ENCODE results near the gene PRPSAP1.

The PRPSAP1 gene

GRCh38 chr17:76343106-76343505, 10.6 kb downstream of the PRPSAP1 start:
- Histone ChIP-seq H2AK5ac (ENCODE audit: low read depth, low read length) (no peak overlapping the region), H3K4me2 (ENCODE audit: insufficient read depth, low read length, poor library complexity, severe bottlenecking) (no peak overlapping the region), H2BK5ac (ENCODE audit: low read length) (no peak overlapping the region), H3K4me3 (ENCODE audit: low read length in 2 of 2) (no peak overlapping the region), H2BK120ac (ENCODE audit: low read depth, low read length) (no peak overlapping the region), H2BK12ac (ENCODE audit: low read length) (no peak overlapping the region), H3K4me1 (ENCODE audit: control insufficient read depth in 2 of 2, insufficient read depth in 1 of 2, low read depth in 1 of 2, low read length in 2 of 2) (no peaks in the 10 kb centered on the region), H3K27ac (replicated peaks; ENCODE audit: low read length) (no peak overlapping the region), H3K27me3 (ENCODE audit: control insufficient read depth in 3 of 3, insufficient read depth in 3 of 3, low read depth in 1 of 3, low read length in 3 of 3) (no peaks in the 10 kb centered on the region), H3K18ac (ENCODE audit: low read length) (no peak overlapping the region), H3K23ac (ENCODE audit: low read depth, low read length, poor library complexity) (no peak overlapping the region), H4K91ac (ENCODE audit: low read depth, low read length, poor library complexity) (no peak overlapping the region), H3K79me1 (ENCODE audit: low read depth, low read length) (peaks cover 2% of the 10 kb centered on the region), H3K36me3 (replicated peaks in 1 of 2; ENCODE audit: control insufficient read depth in 2 of 2, insufficient read depth in 2 of 2, low read length in 2 of 2) (peaks cover 15 to 71% of the 10 kb centered on the region in 2 donors), H3K4ac (ENCODE audit: low read length) (no peak overlapping the region), H3K9ac (ENCODE audit: low read depth, low read length, poor library complexity) (no peak overlapping the region), H2BK15ac (ENCODE audit: low read length) (no peak overlapping the region), H4K8ac (ENCODE audit: low read depth, low read length) (no peak overlapping the region), H3K9me3 (replicated peaks in 1 of 2; ENCODE audit: control insufficient read depth in 2 of 2, insufficient read depth in 1 of 2, low read depth in 1 of 2, low read length in 2 of 2) (peaks cover 0 to 2% of the 10 kb centered on the region in 2 donors), H2AFZ (ENCODE audit: low read length) (no peak overlapping the region), H3K14ac (ENCODE audit: low read length) (no peak overlapping the region)
- WGBS, 2 donors (ENCODE audit: extremely low coverage in 2 of 2, insufficient read length in 2 of 2, insufficient replicate concordance in 1 of 2), result no CpG with 5 or more reads among the region's 7 CpGs
- no peak for DNase-seq (ENCODE audit: low spot score)

GRCh38 chr17:76341301-76341700, 12.4 kb downstream of the PRPSAP1 start:
- H3K27me3 ChIP-seq (ENCODE audit: control insufficient read depth in 3 of 3, insufficient read depth in 3 of 3, low read depth in 1 of 3, low read length in 3 of 3), result no peaks in the 10 kb centered on the region
- no peak overlapping the region for H2AK5ac ChIP-seq (ENCODE audit: low read depth, low read length)
- H4K8ac ChIP-seq (ENCODE audit: low read depth, low read length), result no peak overlapping the region
- peaks cover 2% of the 10 kb centered on the region for H3K79me1 ChIP-seq (ENCODE audit: low read depth, low read length)
- H3K9me3 ChIP-seq (replicated peaks in 1 of 2; ENCODE audit: control insufficient read depth in 2 of 2, insufficient read depth in 1 of 2, low read depth in 1 of 2, low read length in 2 of 2), result peaks cover 0 to 2% of the 10 kb centered on the region in 2 donors
- H2BK120ac ChIP-seq (ENCODE audit: low read depth, low read length), result no peak overlapping the region
- no peak overlapping the region for H2BK5ac ChIP-seq (ENCODE audit: low read length)
- H3K4me1 ChIP-seq (ENCODE audit: control insufficient read depth in 2 of 2, insufficient read depth in 1 of 2, low read depth in 1 of 2, low read length in 2 of 2), result peaks cover 0 to 5% of the 10 kb centered on the region in 2 donors
- H3K27ac ChIP-seq (replicated peaks; ENCODE audit: low read length), result no peak overlapping the region
- no peak overlapping the region for H2BK15ac ChIP-seq (ENCODE audit: low read length)
- DNase-seq (ENCODE audit: low spot score), result no peak
- H3K23ac ChIP-seq (ENCODE audit: low read depth, low read length, poor library complexity), result no peak overlapping the region
- H3K4me2 ChIP-seq (ENCODE audit: insufficient read depth, low read length, poor library complexity, severe bottlenecking), result no peak overlapping the region
- no peak overlapping the region for H3K9ac ChIP-seq (ENCODE audit: low read depth, low read length, poor library complexity)
- H3K18ac ChIP-seq (ENCODE audit: low read length), result no peak overlapping the region
- H4K91ac ChIP-seq (ENCODE audit: low read depth, low read length, poor library complexity), result no peak overlapping the region
- H2BK12ac ChIP-seq (ENCODE audit: low read length), result no peak overlapping the region
- H3K14ac ChIP-seq (ENCODE audit: low read length), result no peak overlapping the region
- no peak overlapping the region for H2AFZ ChIP-seq (ENCODE audit: low read length)
- no peak overlapping the region for H3K4me3 ChIP-seq (ENCODE audit: low read length in 2 of 2)
- H3K4ac ChIP-seq (ENCODE audit: low read length), result no peak overlapping the region
- peaks cover 12 to 55% of the 10 kb centered on the region in 2 donors for H3K36me3 ChIP-seq (replicated peaks in 1 of 2; ENCODE audit: control insufficient read depth in 2 of 2, insufficient read depth in 2 of 2, low read length in 2 of 2)
- no CpG with 5 or more reads among the region's 6 CpGs for WGBS, 2 donors (ENCODE audit: extremely low coverage in 2 of 2, insufficient read length in 2 of 2, insufficient replicate concordance in 1 of 2)

- Histone ChIP-seq H3K4me1 (ENCODE audit: control insufficient read depth in 2 of 2, insufficient read depth in 1 of 2, low read depth in 1 of 2, low read length in 2 of 2) (peaks cover 0 to 11% of the 10 kb centered on the region in 2 donors), H3K14ac (ENCODE audit: low read length) (no peak overlapping the region), H3K27ac (replicated peaks; ENCODE audit: low read length) (peak overlapping the region; percentile 41), H2BK5ac (ENCODE audit: low read length) (no peak overlapping the region), H3K4ac (ENCODE audit: low read length) (no peak overlapping the region), H3K36me3 (replicated peaks in 1 of 2; ENCODE audit: control insufficient read depth in 2 of 2, insufficient read depth in 2 of 2, low read length in 2 of 2) (peaks cover 5 to 39% of the 10 kb centered on the region in 2 donors), H3K9me3 (replicated peaks in 1 of 2; ENCODE audit: control insufficient read depth in 2 of 2, insufficient read depth in 1 of 2, low read depth in 1 of 2, low read length in 2 of 2) (peaks cover 0 to 2% of the 10 kb centered on the region in 2 donors), H3K4me2 (ENCODE audit: insufficient read depth, low read length, poor library complexity, severe bottlenecking) (no peak overlapping the region), H4K91ac (ENCODE audit: low read depth, low read length, poor library complexity) (no peak overlapping the region), H2AFZ (ENCODE audit: low read length) (no peak overlapping the region), H4K8ac (ENCODE audit: low read depth, low read length) (no peak overlapping the region), H3K27me3 (ENCODE audit: control insufficient read depth in 3 of 3, insufficient read depth in 3 of 3, low read depth in 1 of 3, low read length in 3 of 3) (no peaks in the 10 kb centered on the region), H2BK15ac (ENCODE audit: low read length) (no peak overlapping the region), H3K79me1 (ENCODE audit: low read depth, low read length) (peaks cover 2% of the 10 kb centered on the region), H3K23ac (ENCODE audit: low read depth, low read length, poor library complexity) (no peak overlapping the region), H2AK5ac (ENCODE audit: low read depth, low read length) (no peak overlapping the region), H3K4me3 (ENCODE audit: low read length in 2 of 2) (no peak overlapping the region), H2BK120ac (ENCODE audit: low read depth, low read length) (no peak overlapping the region), H3K9ac (ENCODE audit: low read depth, low read length, poor library complexity) (no peak overlapping the region), H2BK12ac (ENCODE audit: low read length) (no peak overlapping the region), H3K18ac (ENCODE audit: low read length) (no peak overlapping the region)
- WGBS, 2 donors (ENCODE audit: extremely low coverage in 2 of 2, insufficient read length in 2 of 2, insufficient replicate concordance in 1 of 2), result no CpG with 5 or more reads among the region's 6 CpGs
- no peak for DNase-seq (ENCODE audit: low spot score)
Measured at GRCh38 chr17:76337413-76337777, 16.3 kb downstream of the PRPSAP1 start.

- peak overlapping the region; percentile 41 for H3K27ac ChIP-seq (replicated peaks; ENCODE audit: low read length)
- H3K4me2 ChIP-seq (ENCODE audit: insufficient read depth, low read length, poor library complexity, severe bottlenecking), result no peak overlapping the region
- no peak overlapping the region for H3K23ac ChIP-seq (ENCODE audit: low read depth, low read length, poor library complexity)
- no peak overlapping the region for H2BK5ac ChIP-seq (ENCODE audit: low read length)
- peaks cover 2% of the 10 kb centered on the region for H3K79me1 ChIP-seq (ENCODE audit: low read depth, low read length)
- no peak overlapping the region for H3K9ac ChIP-seq (ENCODE audit: low read depth, low read length, poor library complexity)
- H3K18ac ChIP-seq (ENCODE audit: low read length), result no peak overlapping the region
- no peak overlapping the region for H2BK12ac ChIP-seq (ENCODE audit: low read length)
- no peak overlapping the region for H4K8ac ChIP-seq (ENCODE audit: low read depth, low read length)
- H3K4me1 ChIP-seq (ENCODE audit: control insufficient read depth in 2 of 2, insufficient read depth in 1 of 2, low read depth in 1 of 2, low read length in 2 of 2), result peaks cover 0 to 11% of the 10 kb centered on the region in 2 donors
- H2BK120ac ChIP-seq (ENCODE audit: low read depth, low read length), result no peak overlapping the region
- H3K4ac ChIP-seq (ENCODE audit: low read length), result no peak overlapping the region
- H3K4me3 ChIP-seq (ENCODE audit: low read length in 2 of 2), result no peak overlapping the region
- no peak overlapping the region for H2AFZ ChIP-seq (ENCODE audit: low read length)
- H4K91ac ChIP-seq (ENCODE audit: low read depth, low read length, poor library complexity), result no peak overlapping the region
- H2AK5ac ChIP-seq (ENCODE audit: low read depth, low read length), result no peak overlapping the region
- peaks cover 3 to 39% of the 10 kb centered on the region in 2 donors for H3K36me3 ChIP-seq (replicated peaks in 1 of 2; ENCODE audit: control insufficient read depth in 2 of 2, insufficient read depth in 2 of 2, low read length in 2 of 2)
- DNase-seq (ENCODE audit: low spot score), result peak; percentile 24
- no peak overlapping the region for H3K14ac ChIP-seq (ENCODE audit: low read length)
- no peak overlapping the region for H2BK15ac ChIP-seq (ENCODE audit: low read length)
- WGBS, 2 donors (ENCODE audit: extremely low coverage in 2 of 2, insufficient read length in 2 of 2, insufficient replicate concordance in 1 of 2), result no CpG with 5 or more reads among the region's 7 CpGs
- H3K27me3 ChIP-seq (ENCODE audit: control insufficient read depth in 3 of 3, insufficient read depth in 3 of 3, low read depth in 1 of 3, low read length in 3 of 3), result no peaks in the 10 kb centered on the region
- H3K9me3 ChIP-seq (replicated peaks in 1 of 2; ENCODE audit: control insufficient read depth in 2 of 2, insufficient read depth in 1 of 2, low read depth in 1 of 2, low read length in 2 of 2), result no peaks in the 10 kb centered on the region
Measured at GRCh38 chr17:76336756-76337412, 16.8 kb downstream of the PRPSAP1 start.

Measured in neuronal stem cell (in vitro differentiated cells).